Gastrocnemius medialis (tissue), 4 donors: ENCODE measurements around the gene STARD13.

ENCODE experiments used
- CTCF ChIP-seq, 5 experiments: fragments of 450-650 bp in 3 of 5; fragments of 200-600 bp in 2 of 5; sonication (generic) in 2 of 5; IDR thresholded peaks in 4 of 5; conservative IDR thresholded peaks in 1 of 5; 1 replicate in 4 of 5; 2 replicates in 1 of 5; pipeline ENCODE4 v1.5.1; 2016 to 2019; ENCODE audit warnings: antibody characterized with exemption in 5 of 5, mild to moderate bottlenecking in 3 of 5, moderate library complexity in 3 of 5
- POLR2A ChIP-seq, 2 donors: fragments of 450-650 bp; IDR thresholded peaks; one replicate each; pipeline ENCODE4 v1.6.1; 2017; ENCODE audit warnings: antibody characterized with exemption in 2 of 2, mild to moderate bottlenecking in 2 of 2, moderate library complexity in 2 of 2

- TF ChIP-seq POLR2A (IDR thresholded peaks at IDR 0.05) (no peak), CTCF (IDR thresholded peaks at IDR 0.05 in 4 of 5, conservative IDR thresholded peaks at IDR 0.05 in 1 of 5) (no peak)
Observed at GRCh38 chr13:33060815-33061214, 224.7 kb downstream of the STARD13 start.
